Testis (tissue), 2 donors: ENCODE results near the gene BHLHE41.

Source experiments
- POLR2A ChIP-seq: fragments of 450-650 bp; IDR thresholded peaks from one replicate; pipeline ENCODE4 v1.6.1; 2017; ENCODE audit warnings: antibody characterized with exemption, mild to moderate bottlenecking, moderate library complexity
- TF ChIP-seq, protein P1 (sequence below), 3 experiments: fragments of 450-650 bp in 2 of 3; fragments of 200-600 bp in 1 of 3; sonication (generic) in 1 of 3; IDR thresholded peaks; one replicate each; pipeline ENCODE4 v1.5.1; 2016 to 2019; ENCODE audit warnings: antibody characterized with exemption in 3 of 3, mild to moderate bottlenecking in 2 of 3, moderate library complexity in 1 of 3

GRCh38 chr12:26119391-26119989, 5.3 kb downstream of the BHLHE41 start:
- TF ChIP-seq, protein P1, sequence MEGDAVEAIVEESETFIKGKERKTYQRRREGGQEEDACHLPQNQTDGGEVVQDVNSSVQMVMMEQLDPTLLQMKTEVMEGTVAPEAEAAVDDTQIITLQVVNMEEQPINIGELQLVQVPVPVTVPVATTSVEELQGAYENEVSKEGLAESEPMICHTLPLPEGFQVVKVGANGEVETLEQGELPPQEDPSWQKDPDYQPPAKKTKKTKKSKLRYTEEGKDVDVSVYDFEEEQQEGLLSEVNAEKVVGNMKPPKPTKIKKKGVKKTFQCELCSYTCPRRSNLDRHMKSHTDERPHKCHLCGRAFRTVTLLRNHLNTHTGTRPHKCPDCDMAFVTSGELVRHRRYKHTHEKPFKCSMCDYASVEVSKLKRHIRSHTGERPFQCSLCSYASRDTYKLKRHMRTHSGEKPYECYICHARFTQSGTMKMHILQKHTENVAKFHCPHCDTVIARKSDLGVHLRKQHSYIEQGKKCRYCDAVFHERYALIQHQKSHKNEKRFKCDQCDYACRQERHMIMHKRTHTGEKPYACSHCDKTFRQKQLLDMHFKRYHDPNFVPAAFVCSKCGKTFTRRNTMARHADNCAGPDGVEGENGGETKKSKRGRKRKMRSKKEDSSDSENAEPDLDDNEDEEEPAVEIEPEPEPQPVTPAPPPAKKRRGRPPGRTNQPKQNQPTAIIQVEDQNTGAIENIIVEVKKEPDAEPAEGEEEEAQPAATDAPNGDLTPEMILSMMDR (IDR thresholded peaks at IDR 0.05) = peak; percentile 22 to 50 (median 47)
- no peak for TF ChIP-seq POLR2A
